Measurements from ENCODE around the gene AMT. TPM values are rescaled to one million over a fixed set of nuclear protein-coding genes. Genes with fewer than 3 reads are reported as not detected.

The AMT gene
- total RNA-seq, 1 experiment from 2014 or later = 1.6 TPM

DNA sequence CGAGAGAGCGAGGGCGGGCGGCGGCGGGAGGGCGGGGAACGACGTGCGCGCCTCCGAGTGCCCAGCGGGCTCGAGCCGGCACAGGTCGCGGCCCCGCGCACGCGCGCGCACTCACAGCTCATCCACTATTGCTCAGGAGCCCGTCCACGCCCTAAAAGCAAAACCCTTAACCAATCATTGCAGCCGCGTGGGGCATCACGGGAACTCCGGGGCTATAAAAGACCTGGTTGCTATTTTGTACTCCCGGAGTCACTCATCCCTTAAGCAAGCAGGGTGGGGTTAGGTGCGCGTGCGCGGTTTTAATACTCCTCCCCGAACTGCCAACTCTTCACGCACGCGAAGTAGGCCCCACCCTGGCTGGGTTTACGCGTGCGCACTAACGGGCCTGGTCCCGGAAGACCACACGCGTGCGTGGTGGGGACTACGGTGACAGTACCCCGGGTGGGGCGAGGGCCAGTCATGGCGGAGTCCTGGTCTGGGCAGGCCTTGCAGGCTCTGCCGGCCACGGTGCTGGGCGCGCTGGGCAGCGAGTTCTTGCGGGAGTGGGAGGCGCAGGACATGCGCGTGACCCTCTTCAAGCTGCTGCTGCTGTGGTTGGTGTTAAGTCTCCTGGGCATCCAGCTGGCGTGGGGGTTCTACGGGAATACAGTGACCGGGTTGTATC lies 10.2 kb downstream of the AMT start, which contains the start of the genes RHOA and TCTA:
Gene RHOA (minus strand): TSS at position 9 of the 664 bp plus-strand sequence. CDS start 36,387 bp downstream, outside the sequence.
Gene TCTA (plus strand): TSS at position 456 of the 664 bp plus-strand sequence. CDS start 4 bp downstream, at position 460.
- TF ChIP-seq, protein P1, sequence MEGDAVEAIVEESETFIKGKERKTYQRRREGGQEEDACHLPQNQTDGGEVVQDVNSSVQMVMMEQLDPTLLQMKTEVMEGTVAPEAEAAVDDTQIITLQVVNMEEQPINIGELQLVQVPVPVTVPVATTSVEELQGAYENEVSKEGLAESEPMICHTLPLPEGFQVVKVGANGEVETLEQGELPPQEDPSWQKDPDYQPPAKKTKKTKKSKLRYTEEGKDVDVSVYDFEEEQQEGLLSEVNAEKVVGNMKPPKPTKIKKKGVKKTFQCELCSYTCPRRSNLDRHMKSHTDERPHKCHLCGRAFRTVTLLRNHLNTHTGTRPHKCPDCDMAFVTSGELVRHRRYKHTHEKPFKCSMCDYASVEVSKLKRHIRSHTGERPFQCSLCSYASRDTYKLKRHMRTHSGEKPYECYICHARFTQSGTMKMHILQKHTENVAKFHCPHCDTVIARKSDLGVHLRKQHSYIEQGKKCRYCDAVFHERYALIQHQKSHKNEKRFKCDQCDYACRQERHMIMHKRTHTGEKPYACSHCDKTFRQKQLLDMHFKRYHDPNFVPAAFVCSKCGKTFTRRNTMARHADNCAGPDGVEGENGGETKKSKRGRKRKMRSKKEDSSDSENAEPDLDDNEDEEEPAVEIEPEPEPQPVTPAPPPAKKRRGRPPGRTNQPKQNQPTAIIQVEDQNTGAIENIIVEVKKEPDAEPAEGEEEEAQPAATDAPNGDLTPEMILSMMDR (IDR thresholded peaks at IDR 0.05; ENCODE audit: insufficient read depth in 1 of 2, low read depth in 1 of 2, low read length in 1 of 2, severe bottlenecking in 1 of 2, unreplicated experiment in 1 of 2) = no peak
- Mint-ChIP-seq H3K27me3 (ENCODE audit: insufficient read depth, unreplicated experiment) (no peaks in the 10 kb centered on the region), H3K27ac (ENCODE audit: unreplicated experiment) (peak within 1 kb of the TSS; percentile 94), H3K9me3 (ENCODE audit: unreplicated experiment) (no peaks in the 10 kb centered on the region), H3K4me3 (ENCODE audit: unreplicated experiment) (peak within 1 kb of the TSS; percentile 88), H3K4me1 (ENCODE audit: low read depth, unreplicated experiment) (peaks cover 23% of the 10 kb centered on the region), H3K36me3 (ENCODE audit: insufficient read depth, unreplicated experiment) (peaks cover 26% of the 10 kb centered on the region)
- CTCF ChIA-PET = interaction anchor here (0.6 to 2.4 kb wide), 6 partner anchors 42 to 293 kb away, joined by 3 to 16 read pairs (median 4); partner anchors contain the start of genes GPX1 and USP4
- no peaks in the 10 kb centered on the region; the same call in 1 of the 2 replicates for H3K36me3 ChIP-seq (ENCODE audit: control insufficient read depth, insufficient read depth, low read length)
- no peaks in the 10 kb centered on the region for H3K27me3 ChIP-seq (replicated peaks; ENCODE audit: control insufficient read depth, insufficient read depth, low read length)
- POLR2A ChIA-PET = interaction anchor here (0.5 to 2.7 kb wide), 17 partner anchors 10 to 318 kb away, joined by 3 to 34 read pairs (median 5); partner anchors contain the start of genes AMT, DAG1, NICN1 and QRICH1
- BruUV-seq (replicated peaks) = TSS peak; percentile 73
- DNase-seq = peak; percentile 98 to 100
- H3K9me3 ChIP-seq = no peaks in the 10 kb centered on the region
- peaks cover 25% of the 10 kb centered on the region for H3K4me1 ChIP-seq
- H3K4me3 ChIP-seq (ENCODE audit: low read depth, low read length) = peak within 1 kb of the TSS; percentile 93
- intact Hi-C loops (cut with micrococcal nuclease; ENCODE audit: unreplicated experiment) = loop anchor here (1.0 to 2.0 kb wide), 3 partner anchors 17 to 72 kb away; partner anchors contain the start of genes GPX1, NICN1 and USP4

DNA sequence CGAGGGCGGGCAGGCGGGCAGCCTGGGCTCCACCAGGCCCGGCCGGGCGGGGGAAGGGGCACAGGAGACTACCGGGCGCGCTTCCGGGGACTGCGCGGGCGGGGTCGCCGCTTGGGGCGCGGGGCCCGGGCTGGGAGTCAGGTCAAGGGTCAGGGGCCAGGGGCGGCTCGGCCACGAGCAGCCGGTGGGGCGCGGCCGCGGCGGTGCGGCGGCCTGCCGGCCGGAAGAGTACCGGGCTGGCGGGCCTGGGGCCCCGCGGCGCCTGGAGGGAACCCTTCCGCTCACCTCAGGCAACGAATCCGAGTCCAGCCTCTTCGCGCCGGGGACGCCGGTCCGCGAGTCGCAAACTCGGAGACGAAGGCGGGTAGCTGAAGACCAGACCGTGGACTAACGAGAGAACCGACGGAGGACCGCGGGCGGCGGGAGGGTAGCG lies 10.7 kb downstream of the AMT start:
- TF ChIP-seq, protein P1 (IDR thresholded peaks at IDR 0.05; ENCODE audit: insufficient read depth in 1 of 2, low read depth in 1 of 2, low read length in 1 of 2, severe bottlenecking in 1 of 2, unreplicated experiment in 1 of 2) = no peak
- CTCF ChIA-PET = interaction anchor here (0.6 to 2.4 kb wide), 6 partner anchors 43 to 293 kb away, joined by 3 to 16 read pairs (median 4); partner anchors contain the start of genes GPX1 and USP4

DNA sequence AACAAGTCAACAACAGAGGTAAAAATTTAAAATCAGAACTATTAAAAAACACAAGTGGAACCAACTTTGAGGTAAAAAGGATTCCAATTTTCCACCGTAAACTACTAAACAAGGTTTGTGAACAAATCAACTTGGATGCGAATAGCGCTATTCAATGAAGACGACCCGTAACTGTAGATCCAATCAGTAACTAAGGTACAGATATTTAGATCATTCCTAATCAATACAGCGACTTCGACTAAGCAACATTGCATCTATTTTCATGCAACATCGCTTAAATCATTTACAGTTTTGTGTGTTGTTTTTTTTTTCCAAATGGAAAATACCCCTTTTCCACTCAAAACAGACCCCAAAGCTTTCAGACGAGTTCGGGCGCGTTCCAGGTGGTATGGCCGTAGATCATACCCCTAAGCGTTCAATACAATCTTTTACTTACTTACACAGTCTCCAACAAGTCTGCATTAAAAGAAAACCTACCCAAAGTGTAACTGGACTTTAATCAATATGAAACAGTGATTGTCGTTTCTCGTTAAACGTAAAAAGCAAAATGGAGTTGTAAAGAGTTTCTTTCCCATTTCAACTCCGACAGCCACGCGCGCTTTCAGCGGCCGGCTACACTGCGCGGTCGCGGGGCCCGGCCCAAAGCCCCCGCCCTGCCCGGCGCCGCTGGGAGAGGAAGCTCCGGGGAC lies 11.3 kb downstream of the AMT start:
- H3K4me3 Mint-ChIP-seq (ENCODE audit: unreplicated experiment) = peak overlapping the region; percentile 88
- peaks cover 28% of the 10 kb centered on the region for H3K4me1 Mint-ChIP-seq (ENCODE audit: low read depth, unreplicated experiment)
- peak overlapping the region; percentile 94 for H3K27ac Mint-ChIP-seq (ENCODE audit: unreplicated experiment)

More for the DNA sequence above, 10.7 kb downstream of the AMT start:
- no peaks in the 10 kb centered on the region for H3K27me3 ChIP-seq (replicated peaks; ENCODE audit: control insufficient read depth, insufficient read depth, low read length)
- Mint-ChIP-seq H3K4me1 (ENCODE audit: low read depth, unreplicated experiment) (peaks cover 23% of the 10 kb centered on the region), H3K9me3 (ENCODE audit: unreplicated experiment) (no peaks in the 10 kb centered on the region), H3K36me3 (ENCODE audit: insufficient read depth, unreplicated experiment) (peaks cover 28% of the 10 kb centered on the region), H3K27me3 (ENCODE audit: insufficient read depth, unreplicated experiment) (no peaks in the 10 kb centered on the region), H3K4me3 (ENCODE audit: unreplicated experiment) (peak overlapping the region; percentile 88), H3K27ac (ENCODE audit: unreplicated experiment) (peak overlapping the region; percentile 94)
- POLR2A ChIA-PET = interaction anchor here (0.6 to 2.7 kb wide), 14 partner anchors 11 to 318 kb away, joined by 3 to 34 read pairs (median 4); partner anchors contain the start of genes AMT, DAG1, NICN1 and QRICH1
- H3K4me3 ChIP-seq (ENCODE audit: low read depth, low read length) = peak overlapping the region; percentile 92
- DNase-seq = peak; percentile 74 to 84
- H3K36me3 ChIP-seq (ENCODE audit: control insufficient read depth, insufficient read depth, low read length) = no peaks in the 10 kb centered on the region; the same call in 1 of the 2 replicates
- no peaks in the 10 kb centered on the region for H3K9me3 ChIP-seq
- H3K4me1 ChIP-seq = peaks cover 20% of the 10 kb centered on the region
- intact Hi-C loops (cut with micrococcal nuclease; ENCODE audit: unreplicated experiment) = no loop called here
- BruUV-seq (replicated peaks) = no TSS peak

More for the DNA sequence above, 11.3 kb downstream of the AMT start:
- DNase-seq = no peak
- peaks cover 33% of the 10 kb centered on the region for H3K36me3 Mint-ChIP-seq (ENCODE audit: insufficient read depth, unreplicated experiment)
- no peaks in the 10 kb centered on the region for H3K27me3 ChIP-seq (replicated peaks; ENCODE audit: control insufficient read depth, insufficient read depth, low read length)
- intact Hi-C loops (cut with micrococcal nuclease; ENCODE audit: unreplicated experiment) = no loop called here
- ChIA-PET POLR2A (interaction anchor here (1.2 to 2.7 kb wide), 5 partner anchors 14 to 317 kb away, joined by 5 to 34 read pairs (median 11); partner anchors contain the start of genes NICN1, QRICH1 and USP4), CTCF (interaction anchor here (1.2 to 2.4 kb wide), 2 partner anchors 52 to 71 kb away, joined by 6 to 16 read pairs; partner anchors contain the start of genes GPX1 and USP4)
- H3K4me1 ChIP-seq = peaks cover 23% of the 10 kb centered on the region
- H3K27me3 Mint-ChIP-seq (ENCODE audit: insufficient read depth, unreplicated experiment) = no peaks in the 10 kb centered on the region
- TF ChIP-seq, protein P1 (IDR thresholded peaks at IDR 0.05; ENCODE audit: insufficient read depth in 1 of 2, low read depth in 1 of 2, low read length in 1 of 2, severe bottlenecking in 1 of 2, unreplicated experiment in 1 of 2) = no peak
- H3K9me3 Mint-ChIP-seq (ENCODE audit: unreplicated experiment) = no peaks in the 10 kb centered on the region
- H3K36me3 ChIP-seq (ENCODE audit: control insufficient read depth, insufficient read depth, low read length) = no peaks in the 10 kb centered on the region; the same call in 1 of the 2 replicates
- H3K9me3 ChIP-seq = no peaks in the 10 kb centered on the region
- no TSS peak for BruUV-seq (replicated peaks)
- peak overlapping the region; percentile 92 for H3K4me3 ChIP-seq (ENCODE audit: low read depth, low read length)
